NCI-H526 treated with DMSO at 0.1 percent for 48 hours (cell line): Measurements from ENCODE around the gene REXO4.

Experiments
- DNase-seq: peaks from one replicate; lab custom pipeline; 2025; lab: John Stamatoyannopoulos, UW

The REXO4 gene

DNA sequence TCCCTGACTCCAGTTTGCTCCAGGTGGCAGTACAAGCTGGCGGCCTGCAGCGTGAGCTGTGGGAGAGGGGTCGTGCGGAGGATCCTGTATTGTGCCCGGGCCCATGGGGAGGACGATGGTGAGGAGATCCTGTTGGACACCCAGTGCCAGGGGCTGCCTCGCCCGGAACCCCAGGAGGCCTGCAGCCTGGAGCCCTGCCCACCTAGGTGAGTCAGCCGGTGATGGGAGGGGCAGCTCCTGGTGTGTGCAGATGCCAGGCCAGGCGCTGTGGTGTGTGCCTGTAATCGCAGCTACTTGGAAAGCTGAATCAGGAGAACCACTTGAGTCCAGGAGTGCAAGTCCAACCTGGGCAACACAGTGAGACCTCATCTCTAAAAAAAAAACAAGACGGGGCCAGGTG, 31.9 kb upstream of the REXO4 start:
- no peak for DNase-seq

DNA sequence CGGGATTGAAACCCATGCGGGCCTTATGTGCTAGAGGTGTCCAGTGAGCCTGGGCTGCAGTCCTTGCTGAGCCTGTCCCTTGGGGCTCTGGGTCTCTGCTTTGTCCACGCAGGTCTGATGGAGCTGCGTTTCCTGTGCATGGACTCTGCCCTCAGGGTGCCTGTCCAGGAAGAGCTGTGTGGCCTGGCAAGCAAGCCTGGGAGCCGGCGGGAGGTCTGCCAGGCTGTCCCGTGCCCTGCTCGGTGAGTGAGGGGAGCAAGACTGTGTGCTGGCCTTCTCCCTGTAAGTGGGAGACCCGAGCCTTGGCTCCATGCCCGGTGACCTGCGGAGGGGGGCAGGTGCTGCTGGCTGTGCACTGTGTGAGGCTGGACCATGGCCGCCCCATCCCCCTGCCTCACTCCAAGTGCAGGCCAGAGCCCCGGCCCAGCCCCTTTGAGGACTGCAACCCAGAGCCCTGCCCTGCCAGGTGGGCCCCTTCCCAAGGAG, 30.7 kb upstream of the REXO4 start:
- DNase-seq = no peak

DNA sequence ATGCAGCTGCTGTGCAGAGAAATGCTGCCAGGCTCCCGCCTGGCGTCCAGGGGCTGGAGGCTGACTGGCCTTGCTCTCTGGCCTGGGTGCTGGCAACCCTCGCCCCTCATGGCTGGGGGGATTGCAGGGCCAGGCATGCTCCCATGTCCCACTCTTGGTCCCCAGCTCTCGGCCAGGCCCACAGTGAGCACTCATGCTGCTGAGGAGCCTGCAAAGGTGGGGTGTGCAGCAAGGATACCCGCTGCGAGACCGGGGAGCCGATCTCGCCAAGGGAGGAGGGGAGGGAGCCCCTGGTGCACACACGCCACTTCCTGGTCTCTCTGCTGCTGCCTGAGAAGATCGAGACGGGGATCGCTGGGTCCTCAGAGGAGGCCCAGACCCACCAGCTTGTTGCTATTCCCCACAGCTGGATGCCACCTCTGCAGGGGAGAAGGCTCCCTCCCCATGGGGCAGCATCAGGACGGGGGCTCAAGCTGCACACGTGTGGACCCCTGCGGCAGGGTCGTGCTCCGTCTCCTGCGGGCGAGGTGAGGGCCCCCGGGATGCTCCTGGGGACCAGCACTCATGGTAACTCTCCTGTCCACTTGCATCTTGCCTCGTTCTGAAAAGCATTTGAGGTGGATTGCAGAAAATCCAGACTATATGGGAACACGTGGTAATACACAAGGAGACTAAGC, 27.6 kb upstream of the REXO4 start:
- no peak for DNase-seq

DNA sequence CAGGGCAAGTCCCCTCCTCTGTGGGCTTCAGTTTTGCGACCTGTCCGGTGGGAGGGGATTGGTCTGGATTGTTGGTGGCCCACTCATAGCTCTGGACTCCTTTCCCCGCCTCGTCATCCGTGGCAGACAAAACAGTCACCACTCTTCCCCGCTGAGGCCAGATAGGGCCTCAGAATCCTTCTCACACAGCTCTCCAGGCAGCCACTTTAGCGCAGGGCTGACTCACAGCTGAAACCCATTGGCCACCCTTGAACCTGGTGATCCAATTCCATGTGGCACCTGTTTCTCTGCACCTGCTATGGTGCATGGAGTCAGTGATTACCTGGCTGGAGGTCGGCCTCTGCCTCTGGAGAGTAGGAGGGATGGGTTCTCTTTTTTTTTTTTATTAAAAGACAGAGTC, 26.2 kb upstream of the REXO4 start:
- no peak for DNase-seq

DNA sequence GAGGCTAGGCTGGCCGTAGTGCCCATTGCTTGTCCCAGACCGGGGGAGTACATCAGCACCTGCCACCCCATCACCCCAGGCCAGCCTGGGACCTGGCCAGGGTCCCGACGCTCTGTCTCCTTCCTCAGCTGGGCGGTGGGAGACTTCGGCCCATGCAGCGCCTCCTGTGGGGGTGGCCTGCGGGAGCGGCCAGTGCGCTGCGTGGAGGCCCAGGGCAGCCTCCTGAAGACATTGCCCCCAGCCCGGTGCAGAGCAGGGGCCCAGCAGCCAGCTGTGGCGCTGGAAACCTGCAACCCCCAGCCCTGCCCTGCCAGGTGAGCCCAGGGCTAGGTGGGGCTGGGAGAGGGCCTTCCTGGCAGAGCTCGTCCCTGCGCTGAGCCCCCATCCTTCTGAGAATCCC, 25.4 kb upstream of the REXO4 start:
- no peak for DNase-seq

DNA sequence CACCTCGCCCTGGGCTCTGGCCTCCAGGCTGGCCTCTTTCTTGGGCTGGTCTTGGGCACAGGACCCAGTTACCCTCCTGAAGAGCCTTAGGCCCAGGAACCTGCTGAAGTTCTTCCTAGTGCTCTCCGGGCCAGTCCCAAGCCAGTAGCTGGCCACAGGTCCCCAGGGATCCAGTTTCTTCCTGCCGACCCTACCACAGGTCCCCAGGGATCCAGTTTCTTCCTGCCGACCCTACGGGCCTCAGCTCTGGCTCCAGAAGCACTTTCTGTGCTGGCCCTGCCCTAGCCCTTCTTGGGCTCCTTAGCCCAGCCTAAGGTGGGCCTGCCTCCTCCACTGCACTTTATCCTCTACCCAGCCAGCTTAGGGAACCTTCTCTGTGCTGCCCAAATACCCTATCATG, 23.8 kb upstream of the REXO4 start:
- no peak for DNase-seq

DNA sequence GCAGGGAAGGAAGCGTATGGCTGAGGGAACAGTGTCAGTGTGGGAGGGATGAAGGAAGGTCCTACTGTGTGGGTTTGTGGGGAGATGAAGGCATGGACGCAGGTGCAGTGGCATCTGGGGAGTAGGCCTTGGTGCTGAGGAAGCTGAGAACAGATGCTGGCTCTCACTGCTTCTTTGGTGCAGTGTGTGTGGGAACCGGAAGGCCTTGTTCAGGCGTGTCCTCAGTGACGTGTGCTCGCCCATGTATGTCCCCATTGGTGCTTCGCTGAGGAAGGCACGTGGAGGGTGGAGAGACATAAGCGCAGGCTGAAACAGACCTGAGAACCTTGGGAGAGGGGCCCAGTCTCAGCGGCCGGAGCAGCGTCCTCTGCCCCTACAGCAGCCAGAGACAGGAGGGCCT, 23.1 kb upstream of the REXO4 start:
- no peak for DNase-seq

DNA sequence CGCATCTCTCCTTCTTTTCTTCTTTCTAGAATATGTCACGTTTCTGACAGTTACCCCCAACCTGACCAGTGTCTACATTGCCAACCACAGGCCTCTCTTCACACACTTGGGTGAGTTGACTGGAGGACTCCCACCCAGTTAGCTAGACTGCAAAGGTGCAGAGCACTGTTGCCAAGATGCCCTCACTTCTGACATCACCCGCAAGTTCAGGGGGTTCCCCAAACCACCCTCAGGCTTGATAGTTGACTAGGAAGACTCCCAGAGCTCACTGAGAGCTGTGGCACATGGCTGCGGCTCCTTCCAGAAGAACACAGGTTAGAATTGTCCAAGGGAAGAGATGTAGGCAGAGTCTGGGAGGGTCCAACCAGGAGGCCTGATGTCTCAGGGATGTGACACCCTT, 21.5 kb upstream of the REXO4 start:
- no peak for DNase-seq

DNA sequence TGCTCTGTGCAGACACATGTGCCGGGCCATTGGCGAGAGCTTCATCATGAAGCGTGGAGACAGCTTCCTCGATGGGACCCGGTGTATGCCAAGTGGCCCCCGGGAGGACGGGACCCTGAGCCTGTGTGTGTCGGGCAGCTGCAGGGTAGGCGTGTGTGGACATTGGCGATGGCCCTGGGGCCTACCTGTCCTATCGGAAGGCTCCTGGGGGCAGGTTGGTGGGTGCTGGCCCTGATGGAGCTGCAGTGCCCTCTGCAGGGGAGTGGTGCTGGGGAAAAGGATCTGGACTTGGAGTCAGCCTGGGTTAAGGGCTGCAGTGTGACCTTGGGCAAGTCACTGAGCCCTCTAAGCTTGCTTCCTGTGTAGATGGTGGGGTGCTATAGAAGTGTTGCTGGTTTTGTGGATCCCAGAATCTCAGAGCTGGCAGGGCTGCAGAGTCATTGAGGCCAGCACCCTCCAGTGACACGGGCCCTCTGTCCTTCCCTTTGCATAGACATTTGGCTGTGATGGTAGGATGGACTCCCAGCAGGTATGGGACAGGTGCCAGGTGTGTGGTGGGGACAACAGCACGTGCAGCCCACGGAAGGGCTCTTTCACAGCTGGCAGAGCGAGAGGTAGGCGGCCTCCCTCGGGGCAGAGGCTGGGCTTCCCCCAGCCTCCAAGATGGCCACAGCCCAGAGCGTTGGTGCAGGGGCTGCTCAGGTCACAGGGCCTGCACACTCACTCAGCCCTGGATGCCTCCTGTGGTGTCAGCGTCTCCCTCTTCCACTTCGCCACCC, 20.1 kb upstream of the REXO4 start:
- DNase-seq = no peak

DNA sequence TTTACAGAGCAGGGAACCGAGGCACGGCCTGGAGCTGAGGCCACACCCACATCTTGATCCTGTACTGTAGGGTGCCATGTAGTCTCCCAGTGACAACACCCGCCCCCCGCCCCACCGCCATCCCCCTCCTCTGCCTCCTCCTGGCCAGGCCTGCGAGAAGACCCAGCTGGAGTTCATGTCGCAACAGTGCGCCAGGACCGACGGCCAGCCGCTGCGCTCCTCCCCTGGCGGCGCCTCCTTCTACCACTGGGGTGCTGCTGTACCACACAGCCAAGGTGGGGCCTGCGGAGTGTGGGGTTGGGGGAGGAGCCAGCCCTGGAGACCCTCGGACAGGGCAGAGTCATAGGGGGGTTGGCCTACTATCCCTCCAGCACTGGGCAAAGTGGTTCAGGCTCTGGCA, 18.9 kb upstream of the REXO4 start:
- DNase-seq = no peak

DNA sequence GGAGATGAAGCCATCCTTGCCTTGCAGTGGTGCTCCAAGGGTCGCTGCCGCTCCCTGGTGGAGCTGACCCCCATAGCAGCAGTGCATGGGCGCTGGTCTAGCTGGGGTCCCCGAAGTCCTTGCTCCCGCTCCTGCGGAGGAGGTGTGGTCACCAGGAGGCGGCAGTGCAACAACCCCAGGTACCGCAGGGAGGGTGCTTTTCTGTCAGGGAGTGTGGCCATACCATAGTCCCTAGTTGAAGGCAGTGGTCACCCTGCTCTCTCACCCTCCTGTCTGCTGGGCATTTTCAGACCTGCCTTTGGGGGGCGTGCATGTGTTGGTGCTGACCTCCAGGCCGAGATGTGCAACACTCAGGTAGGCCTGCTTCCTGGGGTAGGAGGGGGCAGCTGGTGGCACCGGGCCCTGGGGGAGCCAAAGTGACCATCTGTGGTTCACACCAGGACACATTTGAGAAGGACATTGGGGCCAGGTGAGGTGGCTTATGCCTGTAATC, 15.6 kb upstream of the REXO4 start:
- DNase-seq = no peak

DNA sequence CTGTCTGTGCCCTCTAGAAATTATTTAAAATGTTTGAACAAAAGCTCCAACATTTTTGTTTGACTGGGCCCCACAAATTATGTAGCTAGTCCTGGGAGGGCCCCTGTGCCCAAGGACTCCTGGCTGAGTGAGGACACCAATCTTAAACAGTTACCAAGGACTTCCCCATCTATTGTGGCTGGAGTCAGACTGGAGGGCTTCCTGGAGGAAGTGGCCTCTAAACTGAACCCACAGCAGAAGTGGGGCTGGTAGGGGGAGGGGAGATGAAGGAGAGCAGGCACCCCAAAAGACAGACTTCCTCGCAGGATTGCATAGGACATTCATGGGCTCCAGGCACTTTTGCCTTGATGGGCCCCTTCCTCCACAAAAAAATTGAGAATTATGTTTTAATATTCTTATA, 12.4 kb upstream of the REXO4 start:
- no peak for DNase-seq

DNA sequence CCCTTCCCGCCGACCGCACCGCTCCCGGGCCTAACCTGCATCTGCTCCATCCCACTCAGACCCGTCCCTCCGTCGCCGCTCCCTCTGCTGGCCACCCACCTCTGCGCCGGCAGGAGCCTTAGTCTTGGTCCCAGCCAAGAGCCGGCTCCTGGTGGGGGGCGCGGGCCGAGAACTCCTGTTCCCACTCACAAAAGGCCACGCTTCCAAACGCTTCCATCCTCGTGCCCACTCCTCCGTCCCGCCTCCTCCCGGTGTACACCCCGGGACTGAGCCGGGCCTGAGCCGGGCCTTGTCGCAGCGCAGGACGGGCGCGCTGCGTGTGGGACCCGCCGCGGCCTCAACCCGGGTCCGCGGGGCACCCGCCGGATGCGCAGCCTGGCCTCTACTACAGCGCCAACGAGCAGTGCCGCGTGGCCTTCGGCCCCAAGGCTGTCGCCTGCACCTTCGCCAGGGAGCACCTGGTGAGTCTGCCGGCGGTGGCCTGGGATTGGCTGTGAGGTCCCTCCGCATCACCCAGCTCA, 11.9 kb upstream of the REXO4 start:
- no peak for DNase-seq

DNA sequence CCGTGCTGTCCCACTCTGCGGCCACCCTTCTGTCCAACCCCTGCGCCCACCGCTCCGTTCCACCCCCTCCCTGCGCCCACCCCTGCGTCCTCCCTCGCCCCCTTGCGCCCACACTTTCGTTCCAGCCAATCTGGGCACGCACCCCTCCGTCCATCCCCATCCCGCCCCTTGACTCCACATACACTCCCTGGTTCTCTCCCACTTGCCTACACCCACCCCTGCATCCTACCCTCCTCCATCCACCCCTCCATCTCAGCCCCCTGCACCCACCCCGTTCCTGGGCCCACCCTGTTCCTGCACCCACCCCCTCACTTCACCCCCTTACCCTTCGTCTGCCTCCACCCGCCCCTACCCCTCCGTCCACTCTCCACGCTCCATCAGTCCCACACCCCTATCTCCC, 11.4 kb upstream of the REXO4 start:
- DNase-seq = no peak

DNA sequence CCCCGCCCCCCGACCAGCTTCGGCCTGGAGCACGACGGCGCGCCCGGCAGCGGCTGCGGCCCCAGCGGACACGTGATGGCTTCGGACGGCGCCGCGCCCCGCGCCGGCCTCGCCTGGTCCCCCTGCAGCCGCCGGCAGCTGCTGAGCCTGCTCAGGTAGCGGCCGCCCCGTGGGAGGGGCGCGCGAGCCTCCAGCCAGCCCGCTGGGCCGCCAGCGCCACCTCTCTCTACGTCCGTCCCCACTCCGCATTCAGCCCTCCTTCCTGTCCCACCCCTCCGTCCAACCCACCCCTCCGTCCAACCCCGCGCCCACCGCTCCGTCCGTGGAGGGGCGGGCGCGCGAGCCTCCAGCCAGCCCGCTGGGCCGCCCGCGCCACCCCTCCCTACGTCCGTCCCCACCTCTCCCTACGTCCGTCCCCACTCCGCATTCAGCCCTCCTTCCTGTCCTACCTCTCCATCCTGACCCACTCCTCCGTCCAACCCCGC, 10.8 kb upstream of the REXO4 start:
- DNase-seq = no peak

DNA sequence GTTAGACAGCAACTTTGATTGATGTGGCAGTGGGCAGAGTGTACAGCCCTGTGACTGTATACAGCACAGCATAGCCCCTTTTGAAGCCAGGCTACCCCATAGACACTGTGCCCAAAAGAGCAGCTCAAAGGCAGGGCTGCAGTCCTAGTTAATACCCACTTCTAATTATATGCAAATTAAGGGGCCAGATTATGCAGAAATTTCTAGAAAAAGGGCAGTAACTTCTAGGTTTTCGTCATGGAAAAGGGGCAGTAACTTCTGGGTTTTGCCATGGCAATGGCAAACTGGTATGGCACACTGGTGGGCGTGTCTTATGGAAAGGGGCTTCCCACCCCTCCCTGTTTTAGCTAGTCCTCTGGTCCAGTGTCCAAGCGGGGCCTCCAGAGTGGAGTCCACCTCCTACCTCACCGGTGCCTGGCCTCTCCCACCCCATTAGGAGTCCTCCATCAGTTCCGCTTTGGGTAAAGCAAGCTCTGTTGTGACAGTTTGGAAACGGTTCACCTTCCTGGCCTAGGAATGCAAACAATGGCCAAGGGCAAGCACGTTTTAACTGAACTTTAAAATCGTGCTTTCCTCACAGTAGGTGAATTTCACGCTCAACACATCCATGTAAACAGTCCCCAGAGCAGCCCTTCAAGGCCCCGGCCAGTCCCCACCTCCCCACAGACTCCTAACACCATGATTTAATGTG, 10.0 kb upstream of the REXO4 start:
- DNase-seq = no peak

DNA sequence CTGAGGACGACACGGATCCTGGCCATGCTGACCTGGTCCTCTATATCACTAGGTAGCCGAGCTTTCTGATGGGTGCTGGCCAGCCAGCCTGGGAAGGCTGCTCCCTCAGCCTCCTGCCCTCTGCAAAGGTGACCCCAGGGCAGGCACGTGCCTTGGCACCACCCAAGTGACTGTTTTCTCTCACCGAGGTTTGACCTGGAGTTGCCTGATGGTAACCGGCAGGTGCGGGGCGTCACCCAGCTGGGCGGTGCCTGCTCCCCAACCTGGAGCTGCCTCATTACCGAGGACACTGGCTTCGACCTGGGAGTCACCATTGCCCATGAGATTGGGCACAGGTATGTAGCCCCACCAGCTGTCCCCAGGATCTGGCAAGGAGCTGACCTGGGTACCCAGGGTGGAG, 8.2 kb upstream of the REXO4 start:
- no peak for DNase-seq

DNA sequence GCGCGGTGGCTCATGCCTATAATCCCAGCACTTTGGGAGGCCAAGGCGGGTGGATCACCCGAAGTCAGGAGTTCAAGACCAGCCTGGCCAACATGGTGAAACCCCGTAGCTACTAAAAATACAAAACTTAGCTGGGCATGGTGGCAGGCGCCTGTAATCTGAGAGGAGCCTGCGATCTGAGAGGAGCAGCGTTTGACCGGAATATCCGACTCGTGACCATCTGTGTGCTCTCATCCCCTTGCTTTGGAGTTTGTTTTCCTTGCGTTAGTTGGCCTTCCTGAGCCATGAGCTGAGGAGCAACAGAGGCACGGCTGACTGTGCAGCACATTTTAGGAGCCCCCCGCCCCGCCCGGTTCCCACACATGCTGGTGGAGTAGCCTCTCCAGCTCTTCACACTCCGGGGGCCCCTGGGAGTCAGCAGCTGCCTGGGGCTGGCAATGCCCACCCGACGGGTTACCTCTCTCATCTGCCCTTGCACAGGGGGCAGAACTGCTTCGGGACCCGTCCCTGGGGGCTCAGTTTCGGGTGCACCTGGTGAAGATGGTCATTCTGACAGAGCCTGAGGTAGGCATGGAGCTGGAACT, 7.3 kb upstream of the REXO4 start:
- DNase-seq = no peak

DNA sequence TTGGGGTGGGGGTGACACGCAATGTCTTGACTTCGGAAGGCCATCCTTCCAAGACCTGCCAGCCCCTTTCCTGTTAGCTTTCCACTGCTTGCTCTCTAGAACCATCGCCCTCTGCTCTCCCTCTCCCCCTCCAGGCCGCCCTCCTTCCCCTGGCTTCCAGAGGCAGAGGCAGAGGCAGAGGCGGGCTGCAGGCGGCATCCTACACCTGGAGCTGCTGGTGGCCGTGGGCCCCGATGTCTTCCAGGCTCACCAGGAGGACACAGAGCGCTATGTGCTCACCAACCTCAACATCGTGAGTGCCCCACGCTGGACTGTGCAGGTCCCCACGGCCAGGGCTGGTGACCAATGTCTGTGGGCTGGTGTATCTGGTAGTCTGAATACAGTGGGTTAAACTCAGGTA, 6.4 kb upstream of the REXO4 start:
- no peak for DNase-seq

DNA sequence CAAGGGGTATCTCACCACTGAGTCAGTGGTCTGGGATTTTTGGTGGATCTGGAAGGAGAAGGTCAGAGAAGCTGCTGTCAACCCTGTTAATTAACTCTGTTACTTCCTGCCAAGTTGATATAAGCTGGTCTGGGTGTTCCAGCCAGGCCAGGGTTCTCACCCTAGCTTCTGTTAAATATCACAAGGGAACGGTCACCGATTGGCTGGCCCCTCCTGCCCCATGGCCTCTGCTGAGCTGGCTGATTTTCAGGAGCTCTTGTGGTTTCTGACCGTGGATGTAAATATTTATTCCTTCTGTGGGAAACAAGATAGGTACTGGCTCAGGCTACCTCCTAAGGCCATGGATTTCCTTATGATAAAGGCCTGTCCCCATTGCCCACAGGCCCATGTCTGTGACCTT, 5.4 kb upstream of the REXO4 start:
- no peak for DNase-seq

DNA sequence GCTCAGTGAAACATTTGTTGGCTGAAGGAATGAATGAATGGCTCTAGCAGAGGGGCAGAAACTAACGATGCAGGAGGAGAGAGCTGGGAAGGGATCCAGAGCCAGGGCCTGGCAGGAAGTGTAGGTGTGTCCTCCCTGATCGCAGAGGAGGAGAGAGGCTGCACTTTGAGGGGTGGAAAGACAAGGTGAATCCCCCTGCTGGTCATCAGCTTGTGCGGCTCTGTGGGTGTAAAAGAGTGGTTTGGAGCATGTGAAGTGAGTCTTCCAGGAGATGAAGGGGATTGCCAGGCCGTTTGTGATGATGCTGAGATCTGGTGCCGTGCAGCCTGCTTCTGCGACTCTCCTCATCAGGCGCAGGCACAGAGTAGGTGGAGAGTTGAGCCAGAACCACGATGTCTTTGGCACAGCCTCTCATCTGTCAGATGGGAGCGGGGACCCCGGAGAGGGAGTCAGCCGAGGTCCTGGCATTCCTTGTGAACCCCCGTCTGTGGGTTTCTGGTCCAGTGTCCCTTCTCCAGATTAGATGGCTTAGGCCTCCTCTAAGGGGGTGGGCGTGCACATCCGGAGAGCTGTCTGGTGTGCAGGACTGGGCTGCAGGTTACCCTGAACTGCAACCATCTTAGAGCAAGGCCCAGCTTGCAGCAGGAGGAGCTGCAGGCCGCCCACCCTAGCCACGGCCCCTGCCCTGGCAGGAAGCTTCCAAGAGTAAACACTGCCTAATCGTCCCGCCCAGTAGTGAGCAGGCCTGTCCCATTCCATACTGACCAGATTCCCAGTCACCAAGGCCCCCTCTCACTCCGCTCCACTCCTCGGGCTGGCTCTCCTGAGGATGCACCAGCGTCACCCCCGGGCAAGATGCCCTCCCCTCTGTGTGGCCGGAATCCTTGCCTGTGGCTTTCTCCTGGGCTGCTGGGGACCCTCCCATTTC, 4.1 kb upstream of the REXO4 start, which contains the start of gene ADAMTS13:
TSS of gene ADAMTS13 (plus strand) at position 753 of the 928 bp plus-strand sequence. CDS start at position 830, 77 bp downstream.
- no peak for DNase-seq
